SK-N-MC (cell line): ENCODE data around the gene FILIP1L.

Experiments
- EZH2 ChIP-seq: fragments of 200-600 bp; sonication (generic); IDR thresholded peaks from one replicate; pipeline ENCODE4 v1.6.1; 2017; ENCODE audit warnings: antibody characterized with exemption
- FOXP2 ChIP-seq: optimal IDR thresholded peaks from 2 replicates; pipeline ENCODE3; 2011; ENCODE audit warnings: mild to moderate bottlenecking, moderate library complexity; ENCODE audit not compliant: insufficient read depth; ENCODE audit errors: extremely low read length, control extremely low read depth
- POLR2AphosphoS5 ChIP-seq: IDR thresholded peaks from 2 replicates; pipeline ENCODE4 v1.6.1; 2012; ENCODE audit warnings: mild to moderate bottlenecking, low read depth, low read length, borderline replicate concordance

- TF ChIP-seq POLR2AphosphoS5 (no peak), EZH2 (no peak), FOXP2 (no peak)
These were observed 106.1 kb downstream of the FILIP1L start for GRCh38 chr3:100008081-100008698.
